GM19372 (cell line): ENCODE results near the gene NAA80.
"Not testable (repeated sequence)": the region's sequence is repeated elsewhere in the genome, so short reads cannot be mapped to it uniquely, and the experiment has no call there.

ENCODE experiments used
- ATAC-seq: cut with Tn5 transposase; IDR thresholded peaks from one replicate; pipeline ENCODE4 v1.9.1; 2021; ENCODE audit warnings: mild to moderate bottlenecking, low read depth, moderate library complexity; ENCODE audit not compliant: unreplicated experiment

Gene NAA80

GRCh38 chr3:50317300-50317699 is 18.1 kb upstream of the NAA80 start:
- no peak for ATAC-seq

- no peak for ATAC-seq
Measured at GRCh38 chr3:50316657-50317242, 17.5 kb upstream of the NAA80 start.

GRCh38 chr3:50314816-50315215 is 15.6 kb upstream of the NAA80 start:
- ATAC-seq: no peak

GRCh38 chr3:50314342-50314741 is 15.1 kb upstream of the NAA80 start:
- ATAC-seq: no peak

GRCh38 chr3:50312041-50312440 is 12.8 kb upstream of the NAA80 start:
- ATAC-seq: not testable (repeated sequence)

GRCh38 chr3:50304601-50305000 is 5.4 kb upstream of the NAA80 start:
- no peak for ATAC-seq

GRCh38 chr3:50303013-50303815 is 4.0 kb upstream of the NAA80 start, which contains the start of gene HYAL1:
Gene HYAL1, minus strand, starts transcription at chr3:50303574. Its CDS starts 618 bp downstream, at chr3:50302956.
- ATAC-seq: no peak

- ATAC-seq: no peak
Measured at GRCh38 chr3:50302095-50303012, 3.1 kb upstream of the NAA80 start.

GRCh38 chr3:50300681-50301254 is 1.6 kb upstream of the NAA80 start:
- ATAC-seq: no peak

GRCh38 chr3:50299929-50300680 is 900 bp upstream of the NAA80 start:
- ATAC-seq: no peak

- no peak for ATAC-seq
Measured at GRCh38 chr3:50299638-50299928, 378 bp upstream of the NAA80 start.

- no peak for ATAC-seq
Measured at GRCh38 chr3:50297896-50298725, 1.1 kb downstream of the NAA80 start.

GRCh38 chr3:50297384-50297775 is 1.8 kb downstream of the NAA80 start:
- no peak for ATAC-seq

- ATAC-seq: no peak
Measured at GRCh38 chr3:50296721-50297383, 2.4 kb downstream of the NAA80 start.

- no peak for ATAC-seq
Measured at GRCh38 chr3:50295553-50296431, 3.4 kb downstream of the NAA80 start.

- ATAC-seq: no peak
Measured at GRCh38 chr3:50294492-50295403, 4.5 kb downstream of the NAA80 start.

GRCh38 chr3:50294089-50294488 is 5.1 kb downstream of the NAA80 start:
- ATAC-seq: no peak
